Esophagus (tissue), 2 donors: ENCODE data around the gene CENPV. TPM values are rescaled to one million over a fixed set of nuclear protein-coding genes. Genes with fewer than 3 reads are reported as not detected.

Experiments
- H3K27ac ChIP-seq, 2 donors: one replicate each; pipeline ENCODE4 v1.5.1; 2013; ENCODE audit warnings: low read depth in 2 of 2, mild to moderate bottlenecking in 2 of 2, inconsistent platforms in 1 of 2, low read length in 1 of 2, moderate library complexity in 1 of 2
- H3K27me3 ChIP-seq, 2 donors: one replicate each; pipeline ENCODE4 v1.6.1; 2013; ENCODE audit warnings: low read length in 2 of 2, control low read depth in 1 of 2, mild to moderate bottlenecking in 1 of 2; ENCODE audit not compliant: insufficient read depth in 2 of 2, control insufficient read depth in 1 of 2
- H3K36me3 ChIP-seq, 2 donors: one replicate each; pipeline ENCODE4 v1.6.1; 2013; ENCODE audit warnings: low read length in 1 of 2; ENCODE audit not compliant: control insufficient read depth in 2 of 2, insufficient read depth in 2 of 2
- H3K4me1 ChIP-seq, 2 donors: one replicate each; pipeline ENCODE4 v1.6.1; 2013; ENCODE audit warnings: low read length in 1 of 2; ENCODE audit not compliant: control insufficient read depth in 2 of 2, insufficient read depth in 2 of 2
- H3K4me3 ChIP-seq, 2 donors: one replicate each; pipeline ENCODE4 v1.5.1; 2013; ENCODE audit warnings: low read length in 2 of 2, mild to moderate bottlenecking in 2 of 2, low read depth in 1 of 2, moderate library complexity in 1 of 2
- H3K9me3 ChIP-seq, 2 donors: one replicate each; pipeline ENCODE4 v1.6.1; 2013; ENCODE audit warnings: mild to moderate bottlenecking in 2 of 2, low read depth in 1 of 2, low read length in 1 of 2, moderate library complexity in 1 of 2; ENCODE audit not compliant: control insufficient read depth in 2 of 2, insufficient read depth in 1 of 2
- WGBS, 2 donors: extraction: QIAGEN DNeasy Blood & Tissue Kit; methylation state at CpG; one replicate each; pipeline ENCODE4 v1.1.7; 2013; 5-methylcytosine and 5-hydroxymethylcytosine counted together
- polyA plus RNA-seq, 2 donors: library from polyadenylated mRNA; stranded (reverse); fragments of 200-250 nt; gene quantifications; one replicate each; pipeline ENCODE4 v1.2.3, GENCODE V29; 2013
- donor health status: healthy with polysubstance abuse.
- donor health status: Bipolar disorder and iron deficiency.

CENPV gene
- polyA plus RNA-seq, 2 donors = 1.3 to 2.8 TPM

GRCh38 chr17:16363749-16364536, 10.7 kb upstream of the CENPV start:
- no peak overlapping the region for H3K27ac ChIP-seq

GRCh38 chr17:16361874-16362273, 8.6 kb upstream of the CENPV start:
- WGBS, 2 donors = 76 to 81% methylated on average over 8 of the region's 8 CpGs
- Histone ChIP-seq H3K4me3 (no peak overlapping the region), H3K27me3 (no peaks in the 10 kb centered on the region), H3K27ac (no peak overlapping the region), H3K36me3 (no peaks in the 10 kb centered on the region), H3K9me3 (no peaks in the 10 kb centered on the region), H3K4me1 (no peaks in the 10 kb centered on the region)

More at GRCh38 chr17:16363749-16364536, 10.7 kb upstream of the CENPV start:
- Histone ChIP-seq H3K27me3 (no peaks in the 10 kb centered on the region), H3K9me3 (no peaks in the 10 kb centered on the region), H3K36me3 (no peaks in the 10 kb centered on the region), H3K4me1 (no peaks in the 10 kb centered on the region), H3K4me3 (no peak overlapping the region)
- WGBS, 2 donors = 9 to 12% methylated on average over 6 of the region's 6 CpGs

- Histone ChIP-seq H3K9me3 (no peaks in the 10 kb centered on the region), H3K4me3 (no peak overlapping the region), H3K4me1 (no peaks in the 10 kb centered on the region), H3K27me3 (no peaks in the 10 kb centered on the region), H3K36me3 (no peaks in the 10 kb centered on the region), H3K27ac (no peak overlapping the region)
Measured at GRCh38 chr17:16358394-16358793, 5.1 kb upstream of the CENPV start.

GRCh38 chr17:16354585-16354984, 1.3 kb upstream of the CENPV start:
- no peaks in the 10 kb centered on the region for H3K27me3 ChIP-seq
- peaks cover 0 to 5% of the 10 kb centered on the region in 2 donors for H3K4me1 ChIP-seq
- no peak overlapping the region for H3K4me3 ChIP-seq
- WGBS, 2 donors = 89% methylated on average over 14 of the region's 14 CpGs
- no peaks in the 10 kb centered on the region for H3K36me3 ChIP-seq
- H3K27ac ChIP-seq = no peak overlapping the region
- H3K9me3 ChIP-seq = no peaks in the 10 kb centered on the region

GRCh38 chr17:16352667-16353316, 477 bp downstream of the CENPV start:
- Histone ChIP-seq H3K4me3 (peak overlapping the region; percentile 52 to 65), H3K27me3 (no peaks in the 10 kb centered on the region), H3K36me3 (no peaks in the 10 kb centered on the region), H3K9me3 (no peaks in the 10 kb centered on the region), H3K4me1 (peaks cover 0 to 5% of the 10 kb centered on the region in 2 donors), H3K27ac (no peak overlapping the region)
- 0 to 1% methylated on average over 66 to 75 of the region's 75 CpGs for WGBS, 2 donors

- H3K27me3 ChIP-seq = no peaks in the 10 kb centered on the region
- peaks cover 0 to 5% of the 10 kb centered on the region in 2 donors for H3K4me1 ChIP-seq
- H3K9me3 ChIP-seq = no peaks in the 10 kb centered on the region
- no peak overlapping the region for H3K27ac ChIP-seq
- H3K36me3 ChIP-seq = no peaks in the 10 kb centered on the region
- 2 to 3% methylated on average over 25 of the region's 25 CpGs for WGBS, 2 donors
- peak overlapping the region; percentile 52 to 65 for H3K4me3 ChIP-seq
Measured at GRCh38 chr17:16352303-16352666, 984 bp downstream of the CENPV start.

GRCh38 chr17:16351831-16352230, 1.4 kb downstream of the CENPV start:
- H3K4me3 ChIP-seq = peak overlapping the region in 1 of 2 donors; percentile 52
- no peaks in the 10 kb centered on the region for H3K27me3 ChIP-seq
- no peak overlapping the region for H3K27ac ChIP-seq
- H3K9me3 ChIP-seq = no peaks in the 10 kb centered on the region
- H3K4me1 ChIP-seq = peaks cover 0 to 5% of the 10 kb centered on the region in 2 donors
- 32 to 39% methylated on average over 10 of the region's 10 CpGs for WGBS, 2 donors
- H3K36me3 ChIP-seq = no peaks in the 10 kb centered on the region

- Histone ChIP-seq H3K9me3 (no peaks in the 10 kb centered on the region), H3K27me3 (no peaks in the 10 kb centered on the region), H3K4me3 (no peak overlapping the region), H3K36me3 (no peaks in the 10 kb centered on the region), H3K27ac (no peak overlapping the region), H3K4me1 (peaks cover 0 to 5% of the 10 kb centered on the region in 2 donors)
- WGBS, 2 donors = 95 to 96% methylated on average over 5 of the region's 5 CpGs
Measured at GRCh38 chr17:16349431-16349830, 3.8 kb downstream of the CENPV start.

- Histone ChIP-seq H3K9me3 (no peaks in the 10 kb centered on the region), H3K27me3 (no peaks in the 10 kb centered on the region), H3K36me3 (no peaks in the 10 kb centered on the region), H3K4me1 (peaks cover 0 to 5% of the 10 kb centered on the region in 2 donors), H3K4me3 (no peak overlapping the region), H3K27ac (no peak overlapping the region)
- WGBS, 2 donors = 92 to 93% methylated on average over 6 of the region's 6 CpGs
Measured at GRCh38 chr17:16348586-16348985, 4.7 kb downstream of the CENPV start.
